NCI-H526 (cell line): Measurements from ENCODE around the gene PCSK6.
"Not testable (repeated sequence)": the region's sequence is repeated elsewhere in the genome, so short reads cannot be mapped to it uniquely, and the experiment has no call there.

Experiments
- DNase-seq, 2 experiments: peaks; one replicate each; lab custom pipeline; 2025; lab: John Stamatoyannopoulos, UW

PCSK6 gene

GRCh38 chr15:101482526-101483371, 6.8 kb downstream of the PCSK6 start:
- peak in 1 of 2 experiments; percentile 25 for DNase-seq

GRCh38 chr15:101481917-101482525, 7.5 kb downstream of the PCSK6 start:
- no peak for DNase-seq

GRCh38 chr15:101481381-101481705, 8.2 kb downstream of the PCSK6 start:
- DNase-seq = no peak

- no peak for DNase-seq
Measured at GRCh38 chr15:101480613-101481380, 8.7 kb downstream of the PCSK6 start.

GRCh38 chr15:101479851-101480612, 9.5 kb downstream of the PCSK6 start:
- DNase-seq = no peak

- no peak for DNase-seq
Measured at GRCh38 chr15:101479342-101479845, 10.1 kb downstream of the PCSK6 start.

- no peak for DNase-seq
Measured at GRCh38 chr15:101478701-101479341, 10.7 kb downstream of the PCSK6 start.

GRCh38 chr15:101477851-101478362, 11.6 kb downstream of the PCSK6 start:
- DNase-seq = no peak

GRCh38 chr15:101476756-101477155, 12.8 kb downstream of the PCSK6 start:
- DNase-seq = no peak

- DNase-seq = no peak
Measured at GRCh38 chr15:101474983-101475382, 14.5 kb downstream of the PCSK6 start.

- DNase-seq = no peak
Measured at GRCh38 chr15:101474233-101474632, 15.3 kb downstream of the PCSK6 start.

GRCh38 chr15:101472033-101472432, 17.5 kb downstream of the PCSK6 start:
- DNase-seq = no peak

- DNase-seq = peak in 1 of 2 experiments; percentile 23
Measured at GRCh38 chr15:101470548-101471239, 18.8 kb downstream of the PCSK6 start.

- DNase-seq = no peak
Measured at GRCh38 chr15:101469520-101470288, 19.8 kb downstream of the PCSK6 start.

GRCh38 chr15:101466188-101466587, 23.3 kb downstream of the PCSK6 start:
- DNase-seq = no peak

GRCh38 chr15:101464999-101465669, 24.4 kb downstream of the PCSK6 start:
- no peak for DNase-seq

GRCh38 chr15:101464256-101464998, 25.1 kb downstream of the PCSK6 start:
- no peak for DNase-seq

GRCh38 chr15:101463696-101464095, 25.8 kb downstream of the PCSK6 start:
- not testable (repeated sequence) for DNase-seq
